ENCODE measurements around the gene MRPS14.

The MRPS14 gene

DNA sequence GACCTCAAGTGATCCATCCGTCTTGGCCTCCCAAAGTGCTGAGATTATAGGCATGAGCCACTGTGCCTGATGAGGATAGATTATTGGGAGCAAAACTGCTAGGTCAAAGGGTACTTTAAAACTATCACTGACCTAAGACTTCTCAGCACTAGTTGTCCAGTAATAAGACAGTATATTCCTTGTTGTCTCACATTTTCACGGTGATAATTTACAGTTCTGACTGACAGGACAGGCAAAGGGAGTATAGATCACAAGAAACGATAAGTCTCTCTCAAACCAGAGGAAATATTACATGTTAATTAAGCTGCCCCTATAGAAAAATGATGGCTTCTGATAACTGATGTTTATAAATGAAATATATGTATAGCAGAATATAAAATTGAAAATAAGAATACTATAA, 3.7 kb downstream of the MRPS14 start:
- no peak for DNase-seq

DNA sequence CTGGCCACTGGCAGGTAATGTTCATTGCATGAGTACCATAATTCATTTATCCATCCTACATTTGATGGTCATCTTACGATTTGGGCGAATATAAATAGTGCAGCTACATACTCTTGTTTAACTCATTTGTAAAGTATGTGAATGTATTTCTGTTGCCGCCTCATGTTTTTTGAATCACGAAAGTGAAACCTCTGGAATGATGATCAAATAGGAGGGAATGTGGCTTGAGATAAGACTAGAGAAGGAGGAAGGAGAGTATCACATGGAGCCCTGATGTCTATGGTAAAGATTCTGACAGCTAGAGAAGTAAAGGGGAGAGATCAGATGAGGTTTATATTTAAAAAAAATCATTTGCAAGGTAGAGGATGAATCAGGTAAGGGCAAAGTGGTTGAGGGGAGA, 8.0 kb downstream of the MRPS14 start:
- no peak for DNase-seq

DNA sequence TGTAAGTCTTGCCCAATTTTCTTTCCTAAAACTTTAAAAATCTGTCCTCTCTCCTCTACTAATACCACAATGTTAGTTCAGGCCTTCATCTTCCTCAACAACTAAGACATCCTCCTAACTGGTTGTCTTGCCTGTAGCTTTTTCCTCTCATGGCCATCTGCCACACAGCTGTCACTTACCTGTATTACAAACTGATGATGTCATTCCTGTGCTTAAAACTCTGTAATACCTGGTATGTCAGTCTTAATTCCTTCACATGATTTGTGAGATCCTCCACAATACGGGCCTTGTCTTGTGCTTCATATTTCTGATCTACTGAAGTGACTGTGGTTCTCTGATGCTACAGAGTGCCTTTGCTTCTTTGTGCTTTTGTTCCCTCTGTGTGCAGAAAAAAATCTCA, 9.8 kb downstream of the MRPS14 start:
- no peak for DNase-seq

DNA sequence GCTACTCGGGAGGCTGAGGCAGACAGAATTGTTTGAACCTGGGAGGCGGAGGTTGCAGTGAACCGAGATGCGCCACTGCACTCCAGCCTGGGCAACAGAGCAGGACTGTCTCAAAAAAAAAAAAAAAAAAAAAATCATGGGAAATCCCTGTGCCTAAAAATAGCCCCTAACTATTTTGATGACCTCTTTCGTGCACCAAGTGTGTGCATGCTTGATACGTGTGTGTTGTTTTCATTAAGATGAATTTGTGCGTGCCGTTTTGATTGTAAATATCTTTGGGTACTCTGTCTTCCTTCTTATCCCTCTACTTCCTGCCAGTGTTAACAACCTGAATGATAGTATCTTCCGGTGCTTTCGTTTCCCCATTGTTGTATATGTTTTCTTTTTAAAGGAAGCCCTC, 13.7 kb downstream of the MRPS14 start:
- no peak for DNase-seq

DNA sequence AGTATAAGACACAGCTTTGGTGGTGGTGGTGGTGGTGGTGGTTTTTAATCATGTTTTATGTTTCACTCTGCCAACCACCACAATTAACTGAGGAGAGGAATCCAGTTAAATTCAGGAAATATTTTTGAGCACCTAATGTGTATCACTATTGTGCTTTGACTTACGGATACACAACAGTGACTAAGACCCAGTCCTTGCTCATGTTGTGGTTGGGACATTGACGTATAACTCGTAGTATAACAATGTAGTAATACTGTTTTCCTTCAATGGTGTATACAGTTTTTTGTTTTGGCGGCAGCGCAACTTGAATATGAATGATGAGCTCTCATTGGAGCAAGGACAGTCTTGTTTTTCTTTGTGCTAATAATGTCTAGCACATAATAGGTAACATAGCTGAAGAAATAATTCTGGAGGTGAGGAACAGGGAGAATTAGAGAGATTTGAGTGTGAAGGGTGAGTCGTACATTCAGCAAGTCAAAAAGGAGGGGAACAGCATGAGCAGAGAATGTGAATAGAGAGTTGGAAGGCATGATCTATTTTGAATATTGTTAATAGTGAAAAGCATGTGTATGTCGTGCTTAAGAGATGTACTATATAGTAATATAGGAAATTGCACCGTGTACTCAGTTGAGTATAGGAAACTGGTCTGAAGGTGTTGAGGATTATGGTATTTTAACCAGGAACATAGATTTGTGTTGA, 18.0 kb downstream of the MRPS14 start:
- no peak for DNase-seq

DNA sequence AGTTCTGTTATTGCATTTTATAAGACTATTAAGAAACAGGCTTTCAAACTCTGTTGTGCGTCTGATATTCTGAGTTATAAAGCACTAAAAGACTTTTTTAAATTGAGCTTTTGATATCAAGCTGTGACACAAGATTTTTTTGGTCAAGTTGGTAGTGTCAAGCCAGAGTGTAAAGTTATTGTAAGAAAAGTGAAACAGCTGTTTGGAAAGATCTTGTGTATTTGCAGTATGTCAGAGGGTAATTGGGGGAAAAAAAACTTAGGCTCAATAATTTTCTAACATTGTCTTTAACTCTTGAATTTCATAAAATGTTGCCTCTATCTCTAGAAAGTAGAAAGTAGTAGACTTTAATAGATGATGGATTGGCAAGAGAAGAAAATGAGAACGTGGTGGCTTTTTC, 19.7 kb downstream of the MRPS14 start:
- DNase-seq = no peak

DNA sequence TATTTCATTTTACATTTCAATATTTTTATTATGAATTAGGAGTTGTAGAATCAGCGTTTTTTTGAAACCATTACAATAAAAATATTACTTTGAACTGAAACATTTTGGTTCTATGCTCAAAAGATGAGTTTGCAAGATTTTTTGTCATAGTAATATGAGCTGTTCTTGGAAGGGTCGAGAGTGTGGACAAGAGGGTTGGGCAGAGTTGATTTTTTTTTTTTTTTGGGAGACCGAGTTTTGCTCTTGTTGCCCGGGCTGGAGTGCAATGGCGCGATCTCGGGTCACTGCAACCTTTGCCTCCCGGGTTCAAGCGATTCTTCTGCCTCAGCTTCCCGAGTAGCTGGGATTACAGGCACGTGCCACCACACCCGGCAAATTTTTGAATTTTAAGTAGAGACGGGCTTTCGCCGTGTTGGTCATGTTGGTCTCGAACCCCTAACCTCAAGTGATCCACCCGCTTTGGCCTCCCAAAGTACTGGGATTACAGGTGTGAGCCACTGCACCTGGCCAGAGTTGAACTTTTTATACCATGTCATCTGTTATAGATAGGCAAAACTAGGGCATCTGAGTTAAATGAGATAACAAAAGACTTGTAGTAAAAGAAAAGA, 20.2 kb downstream of the MRPS14 start:
- DNase-seq = no peak

DNA sequence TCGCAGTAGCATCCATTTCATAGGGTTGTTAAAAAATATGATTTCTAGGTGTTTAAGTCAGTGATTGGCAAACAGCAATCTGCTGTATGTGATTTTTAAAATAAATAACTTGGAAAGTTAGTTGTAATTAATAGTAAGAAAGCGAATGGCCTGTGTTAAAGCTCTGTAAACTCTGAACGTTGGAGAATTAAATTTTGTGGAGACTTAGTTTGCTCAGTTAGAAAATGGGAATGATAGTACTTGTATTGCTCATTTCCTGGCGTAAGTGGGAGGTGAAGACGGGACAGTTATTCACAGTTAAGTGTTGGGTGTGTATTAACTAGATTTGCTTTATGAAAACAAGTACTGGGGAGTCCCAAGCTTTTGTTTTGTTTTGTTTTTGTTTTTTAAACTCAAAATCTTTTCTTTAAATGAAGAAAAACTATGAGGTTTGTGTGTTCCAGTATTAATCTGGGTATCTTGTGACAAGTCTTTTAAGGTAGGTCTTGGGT, 22.5 kb downstream of the MRPS14 start:
- no peak for DNase-seq

DNA sequence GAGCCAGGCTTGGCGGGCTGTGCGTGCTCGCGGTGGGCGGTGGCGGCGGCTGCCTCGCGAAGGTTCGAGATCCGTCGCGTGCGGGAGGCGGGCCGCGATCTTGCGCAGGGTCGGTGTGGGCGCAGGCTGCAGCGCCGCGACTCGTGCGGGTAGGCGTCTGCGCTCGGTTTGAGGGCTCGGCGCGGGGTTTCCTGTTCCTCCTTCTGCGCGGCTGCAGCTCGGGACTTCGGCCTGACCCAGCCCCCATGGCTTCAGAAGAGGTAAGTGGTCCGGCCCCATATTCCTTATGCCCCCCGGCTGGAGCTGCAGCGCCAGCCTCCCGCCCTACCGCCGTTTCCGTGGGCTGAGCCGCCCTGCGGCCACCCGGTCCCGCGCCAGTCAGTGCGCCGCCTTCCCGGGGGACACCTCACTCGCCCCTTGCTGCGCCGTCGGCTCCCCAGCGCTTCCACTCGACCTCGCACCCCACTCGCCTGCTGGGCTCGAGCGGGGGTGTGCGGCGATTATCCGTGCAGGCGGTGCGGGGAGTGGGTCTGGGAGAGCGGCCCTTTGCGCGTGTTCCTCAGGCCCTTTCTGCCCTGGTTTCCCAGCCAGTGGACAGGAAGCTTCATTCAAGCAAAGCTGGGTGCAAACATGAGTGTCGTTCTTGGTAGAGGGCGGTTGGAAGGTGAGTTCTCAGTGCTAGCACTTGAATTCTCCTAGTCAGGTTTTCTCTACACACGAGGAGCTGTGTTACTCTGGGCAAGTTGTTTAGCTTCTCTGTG, 23.1 kb downstream of the MRPS14 start, which contains the start of gene CACYBP:
TSS of gene CACYBP (plus strand) at position 12 of the 761 bp plus-strand sequence. CDS start at position 246, 234 bp downstream.
- DNase-seq = no peak

DNA sequence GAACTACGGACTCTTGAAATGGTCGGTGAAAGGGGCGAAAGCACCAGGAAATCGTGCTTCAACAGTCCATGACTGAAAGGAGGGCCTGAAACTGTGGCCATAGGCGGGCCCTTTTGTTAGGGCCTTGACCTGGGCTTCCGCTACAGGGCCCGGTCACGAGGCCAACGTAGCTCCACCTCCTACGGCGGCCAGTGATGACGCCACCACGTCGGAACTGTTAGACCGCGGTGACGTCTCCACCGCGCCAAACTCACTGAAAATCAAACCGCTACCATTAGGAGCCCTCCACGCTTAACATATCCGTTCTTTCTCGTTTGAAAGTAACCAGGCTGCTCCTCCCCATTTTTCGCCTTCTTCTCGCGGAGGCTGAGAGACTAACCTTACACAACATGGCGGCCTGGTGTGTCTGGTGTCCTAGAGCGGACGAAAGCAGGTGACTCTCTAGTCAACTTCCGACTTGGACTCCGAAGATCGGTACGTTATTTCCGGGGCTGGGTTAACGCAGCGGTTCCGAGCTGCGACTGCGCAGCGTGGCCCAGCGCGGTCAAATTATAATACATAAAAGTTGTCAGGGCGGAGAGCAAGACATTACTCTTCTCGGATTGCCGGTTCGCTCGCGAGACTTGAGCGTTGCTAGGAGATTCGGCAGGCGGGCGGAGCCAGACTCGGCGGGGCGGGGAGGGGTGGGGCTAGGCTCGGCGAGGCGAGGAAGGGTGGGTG, 23.8 kb downstream of the MRPS14 start:
- DNase-seq = peak; percentile 99

DNA sequence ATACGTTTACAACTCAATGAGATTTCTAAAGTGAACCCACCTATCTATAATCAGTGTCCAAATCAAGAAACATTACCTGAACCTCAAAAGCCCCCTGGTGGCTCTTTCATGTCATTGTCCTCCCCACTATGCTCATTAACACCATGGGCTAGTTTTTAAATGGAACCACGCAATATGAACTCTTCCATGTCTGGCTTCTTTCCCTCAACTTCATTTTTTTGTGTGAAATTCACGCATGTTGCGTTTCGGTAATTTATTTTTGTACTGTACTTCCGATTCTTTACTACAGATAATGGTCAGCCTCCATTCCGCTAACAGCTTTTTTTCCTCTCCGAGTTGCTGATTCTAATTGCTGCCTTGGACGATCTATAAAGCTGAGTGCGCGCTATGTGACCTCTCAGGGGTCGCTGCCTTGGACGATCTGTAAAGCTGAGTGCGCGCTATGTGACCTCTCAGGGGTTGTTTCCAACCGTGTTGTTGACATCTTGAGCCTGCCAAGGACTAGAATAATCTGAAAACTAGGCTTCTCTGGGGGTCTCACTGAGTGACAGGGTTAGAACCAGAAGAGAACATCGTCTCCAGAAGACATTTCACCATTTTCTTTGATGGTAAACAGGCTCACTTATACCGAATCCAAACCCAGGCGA, 24.5 kb downstream of the MRPS14 start:
- DNase-seq = peak; percentile 65

DNA sequence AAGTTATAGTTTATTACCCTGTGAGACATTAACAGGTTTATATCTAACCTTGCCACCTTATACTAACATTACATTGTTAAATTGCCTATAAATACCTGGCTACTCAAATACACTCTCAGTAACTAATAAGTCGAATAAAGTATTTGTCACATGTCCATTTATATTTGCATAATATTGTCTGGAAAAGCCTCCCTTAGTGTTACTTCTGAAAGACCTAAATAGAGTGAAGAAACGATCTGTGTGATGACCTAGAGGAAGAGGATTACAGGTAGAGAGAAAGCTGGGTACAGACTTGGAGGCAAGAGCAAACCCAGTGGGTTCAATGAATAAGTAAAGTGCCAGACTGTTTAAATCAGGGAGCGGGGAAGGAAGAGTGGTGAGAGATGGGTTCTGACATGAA, 26.2 kb downstream of the MRPS14 start:
- DNase-seq = no peak

DNA sequence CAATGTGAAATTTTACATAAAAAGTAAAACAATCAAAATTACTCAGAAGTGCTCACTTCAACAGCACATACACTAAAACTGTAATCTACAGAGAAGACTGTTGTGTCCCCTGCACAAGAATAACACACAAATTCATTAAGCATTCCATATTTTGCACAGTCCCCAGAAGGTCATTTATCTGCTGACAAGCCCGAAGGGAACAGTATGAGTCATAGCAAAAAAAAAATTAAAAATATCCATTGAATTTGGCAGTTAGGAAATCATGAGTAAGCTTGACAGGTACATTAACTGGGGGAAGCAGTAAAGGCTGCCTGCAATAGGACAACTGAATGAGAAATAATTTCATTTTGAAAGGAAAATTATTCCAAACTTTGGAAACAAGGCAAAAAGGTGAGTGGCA, 26.7 kb downstream of the MRPS14 start:
- no peak for DNase-seq

DNA sequence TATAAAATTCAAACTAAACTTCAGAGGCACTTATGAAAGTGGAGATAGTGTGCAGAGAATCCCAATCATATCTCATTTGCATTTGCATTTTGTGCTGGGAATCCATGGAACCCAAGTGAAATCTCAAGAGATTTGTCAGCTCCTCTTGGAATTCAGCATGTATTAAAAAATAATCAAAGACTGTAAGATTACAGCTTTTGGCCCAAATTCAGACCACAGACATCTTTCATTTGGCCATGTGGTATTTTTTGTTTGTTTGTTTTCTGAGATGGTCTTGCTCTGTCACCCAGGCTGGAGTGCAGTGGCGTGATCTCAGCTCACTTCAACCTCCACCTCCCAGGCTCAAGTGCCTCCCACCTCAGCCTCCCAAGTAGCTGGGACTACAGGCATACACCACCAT, 27.3 kb downstream of the MRPS14 start:
- DNase-seq = no peak

DNA sequence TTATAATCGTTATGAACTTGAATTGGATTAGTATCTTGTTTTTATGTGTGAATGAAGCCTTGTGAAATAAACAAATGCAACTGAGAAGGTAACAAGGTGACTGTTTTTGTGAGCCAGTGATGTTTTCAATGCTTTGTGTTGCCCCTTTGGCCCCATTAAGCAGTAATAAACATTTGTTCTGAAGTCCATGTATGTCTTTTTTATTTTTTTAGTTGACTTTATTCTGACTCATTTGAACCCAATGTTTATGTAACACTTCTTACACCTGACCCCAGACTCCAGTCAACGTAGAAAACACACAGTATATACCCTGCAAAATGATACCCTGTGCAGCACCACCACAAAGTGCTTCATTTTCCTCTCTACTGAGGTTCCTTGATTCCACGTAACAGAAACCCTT, 28.1 kb downstream of the MRPS14 start:
- DNase-seq = no peak

DNA sequence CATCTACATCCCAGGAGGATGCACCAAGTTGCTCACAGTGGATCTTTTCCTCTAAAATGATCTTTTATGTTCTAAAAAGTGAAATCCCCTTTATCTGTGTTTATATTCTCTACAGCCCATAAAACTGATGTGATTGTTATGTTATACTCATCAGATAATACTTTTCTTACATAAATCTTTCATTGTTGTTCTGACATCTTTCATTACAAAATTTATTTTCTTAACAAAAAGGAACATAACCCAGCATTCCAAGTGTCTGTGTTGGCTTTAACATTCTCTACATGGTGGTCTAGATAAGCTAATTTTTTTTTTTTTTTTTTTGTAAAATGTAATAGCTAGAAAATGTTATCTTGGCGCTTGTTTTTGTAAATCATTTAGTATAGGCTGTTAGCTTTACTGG, 31.8 kb downstream of the MRPS14 start:
- DNase-seq = no peak

DNA sequence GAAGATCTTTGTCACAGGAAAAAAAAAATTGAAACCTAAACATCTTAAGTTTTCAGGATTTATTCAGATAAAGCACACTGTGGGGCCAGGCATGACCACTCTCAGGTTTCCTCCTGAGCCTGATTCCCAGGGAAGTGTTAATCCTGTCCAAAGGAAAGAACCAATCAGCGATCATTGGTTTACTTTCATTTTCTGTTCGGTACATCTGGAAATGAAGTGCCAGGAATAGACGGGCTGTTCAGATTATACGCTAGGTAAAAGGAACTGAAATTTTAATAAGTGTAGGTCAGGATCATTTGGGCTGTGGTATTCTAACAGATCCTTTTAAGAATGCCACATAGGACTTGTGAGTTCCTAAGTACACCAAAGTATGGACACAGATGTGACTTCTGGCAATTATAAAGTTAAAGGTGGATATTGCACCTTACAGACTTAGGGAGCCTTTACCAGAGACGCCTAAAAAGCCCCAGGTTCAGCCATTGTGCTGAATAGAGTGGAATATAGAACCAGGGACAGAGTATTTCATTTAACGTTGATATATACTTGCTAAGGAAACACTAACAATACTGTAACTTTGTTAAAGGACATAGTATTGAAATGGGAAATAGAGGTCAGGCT, 32.7 kb downstream of the MRPS14 start:
- DNase-seq = no peak

DNA sequence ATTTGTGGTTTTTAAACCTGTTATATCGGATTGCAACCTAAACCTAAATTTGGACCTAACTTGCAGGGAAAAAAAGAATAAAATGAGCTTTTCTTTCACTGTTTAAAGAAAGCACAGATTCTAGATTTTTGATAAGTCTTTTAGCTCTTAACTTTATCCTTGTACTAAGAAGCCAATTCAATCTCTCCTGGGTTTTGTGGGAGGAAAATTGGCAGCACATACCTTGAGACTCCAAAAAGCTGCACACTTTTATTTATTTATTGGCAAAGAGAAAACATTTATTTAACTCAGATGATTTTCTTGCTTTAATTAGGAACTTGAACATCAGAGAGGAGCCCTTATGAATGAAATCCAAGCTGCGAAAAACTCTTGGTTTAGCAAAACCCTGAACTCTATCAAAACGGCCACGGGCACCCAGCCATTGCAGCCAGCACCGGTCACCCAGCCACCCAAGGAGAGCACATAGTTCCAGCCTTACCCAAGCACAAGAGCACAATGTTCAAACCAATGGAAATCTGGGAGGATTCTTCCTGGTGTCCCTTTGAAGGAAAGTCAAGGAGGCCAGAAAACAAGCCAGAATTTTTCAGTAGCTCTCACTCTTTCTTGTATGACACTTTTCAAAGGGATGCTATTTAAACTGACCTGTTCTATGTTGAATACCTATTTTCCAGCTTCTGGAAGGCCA, 33.5 kb downstream of the MRPS14 start:
- no peak for DNase-seq

DNA sequence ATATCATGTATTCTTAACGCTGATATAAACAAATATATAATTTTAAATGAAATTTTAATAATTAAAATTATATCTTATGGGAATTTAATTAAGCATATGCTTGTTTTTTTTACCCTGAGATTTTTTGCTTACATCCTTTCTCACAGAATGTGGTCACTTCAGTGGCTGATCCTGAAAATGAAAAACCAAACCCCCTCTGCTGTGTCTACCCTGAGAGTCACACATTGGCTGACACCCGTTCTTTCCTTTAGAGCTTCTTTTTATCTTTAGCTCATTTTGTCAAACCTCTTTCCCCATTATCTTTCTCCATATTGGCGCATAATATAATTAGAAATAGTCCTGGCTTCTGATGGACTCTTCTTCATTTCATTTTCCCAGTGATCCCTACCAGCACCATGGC, 34.2 kb downstream of the MRPS14 start:
- DNase-seq = no peak

DNA sequence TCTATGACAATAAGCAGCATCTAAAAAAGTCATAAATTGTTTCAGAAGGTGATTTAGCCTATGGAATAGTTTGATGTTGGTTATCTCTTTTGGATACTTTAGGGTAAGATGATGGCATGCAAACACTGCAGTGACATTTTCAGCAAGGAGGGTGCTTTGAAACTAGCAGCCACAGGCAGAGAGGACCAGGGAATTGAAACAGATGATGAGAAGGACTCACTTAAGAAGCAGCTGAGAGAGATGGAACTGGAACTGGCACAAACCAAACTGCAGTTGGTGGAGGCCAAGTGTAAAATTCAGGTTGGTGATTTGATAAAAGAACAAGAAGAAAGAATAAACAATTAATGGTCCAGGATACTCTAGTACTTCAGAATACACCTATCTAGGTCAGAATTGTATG, 34.7 kb downstream of the MRPS14 start:
- no peak for DNase-seq

DNA sequence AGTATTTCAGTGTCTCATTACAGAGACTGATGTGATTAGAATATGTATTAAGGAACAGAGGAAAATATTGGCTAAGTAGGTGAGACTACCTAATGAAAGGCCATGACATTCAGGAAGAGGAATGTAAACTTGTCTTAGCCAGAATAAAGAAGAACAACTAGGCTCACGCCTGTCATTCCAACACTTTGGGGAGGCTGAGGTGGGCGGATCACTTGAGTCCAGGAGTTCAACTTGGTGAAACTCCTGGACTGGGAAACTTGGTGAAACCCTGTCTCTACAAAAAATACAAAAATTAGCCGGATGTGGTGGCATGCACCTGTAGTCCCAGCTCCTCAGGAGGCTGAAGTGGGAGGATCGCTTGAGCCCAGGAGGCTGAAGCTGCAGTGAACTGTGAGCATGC, 38.3 kb downstream of the MRPS14 start:
- DNase-seq = no peak

All from NCI-H446 treated with DMSO at 0.1 percent for 48 hours (cell line).